Regular cardiac myocyte (primary cell): ENCODE results near the gene MRO. TPM values are rescaled to one million over a fixed set of nuclear protein-coding genes. Genes with fewer than 3 reads are reported as not detected.

ENCODE experiments used
- total RNA-seq: library from RNA; depleted of rRNA; stranded (reverse); fragments of >200 nt; gene quantifications from 2 replicates; pipeline ENCODE4 v1.2.3, GENCODE V29; 2014

MRO gene
- under 0.01 TPM in 2 replicates for total RNA-seq

GRCh38 chr18:50819728-50820378, at the start of gene MRO:
Gene MRO, minus strand, starts transcription at chr18:50820016. Its CDS starts 10,616 bp downstream, at chr18:50809400.

Other genes with a start within 250 kb of the MRO start
- gene ME2, start 59.1 kb upstream of the MRO start, total RNA-seq: 47.1 and 64.6 TPM in 2 replicates
- gene ELAC1, start 148.0 kb upstream of the MRO start, total RNA-seq: 2.5 and 7.9 TPM in 2 replicates
- gene SMAD4, start 210.2 kb upstream of the MRO start, total RNA-seq: 76.4 and 129 TPM in 2 replicates